Left renal pelvis (tissue), 4 donors: ENCODE results near the gene OGDHL. TPM values are rescaled to one million over a fixed set of nuclear protein-coding genes. Genes with fewer than 3 reads are reported as not detected.
"Not testable (repeated sequence)": the region's sequence is repeated elsewhere in the genome, so short reads cannot be mapped to it uniquely, and the experiment has no call there.

Experiments used
- DNase-seq, 4 donors: peaks; one replicate each; pipeline ENCODE4 v3.0.0-alpha.2; 2013; ENCODE audit warnings: low read depth in 4 of 4, low spot score in 3 of 4
- polyA plus RNA-seq, 4 donors: library from polyadenylated mRNA; unstranded; fragments of 120-200 nt; gene quantifications; one replicate each; pipeline ENCODE4 v1.2.1, GENCODE V29; 2013; ENCODE audit not compliant: insufficient read length in 4 of 4

Gene OGDHL
- polyA plus RNA-seq, 4 donors: 1.2 to 48.3 (median 31.0) TPM

DNA sequence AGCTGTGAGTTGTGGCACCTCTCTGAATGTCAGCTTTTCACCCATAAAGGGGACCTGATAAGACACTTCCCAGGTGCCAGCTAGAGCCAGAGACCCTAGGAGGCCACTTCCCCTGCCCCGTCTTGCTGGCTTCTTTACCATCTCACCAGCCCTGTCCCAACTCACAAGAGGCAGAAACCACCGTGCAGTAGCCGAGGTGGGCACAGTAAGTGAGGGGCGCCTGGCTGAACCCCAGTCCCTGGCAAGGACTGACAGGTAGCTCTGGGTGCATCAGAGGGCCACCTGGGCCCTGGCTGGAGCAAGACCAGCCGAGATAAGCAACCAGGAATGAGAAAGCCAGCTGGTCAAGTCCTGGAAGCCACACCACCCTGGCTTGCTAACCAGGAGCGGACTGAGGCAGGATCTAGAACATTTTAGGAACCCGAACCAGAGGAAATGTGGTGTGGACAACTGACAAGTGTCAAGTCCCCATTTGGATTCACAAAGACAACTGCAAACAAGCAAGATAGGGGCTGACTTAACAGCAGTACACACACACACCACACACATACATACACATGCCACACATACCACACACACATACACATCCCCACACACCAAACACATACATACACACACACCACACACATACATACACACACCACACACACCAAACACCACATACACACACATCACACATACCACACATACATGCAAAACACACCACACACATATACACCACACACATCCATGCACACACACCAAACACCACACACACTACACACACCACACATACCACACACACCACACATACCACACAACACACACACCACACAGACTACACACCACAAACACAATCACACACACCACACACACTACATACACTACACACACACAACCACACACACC, 20.8 kb downstream of the OGDHL start:
- DNase-seq: no peak

DNA sequence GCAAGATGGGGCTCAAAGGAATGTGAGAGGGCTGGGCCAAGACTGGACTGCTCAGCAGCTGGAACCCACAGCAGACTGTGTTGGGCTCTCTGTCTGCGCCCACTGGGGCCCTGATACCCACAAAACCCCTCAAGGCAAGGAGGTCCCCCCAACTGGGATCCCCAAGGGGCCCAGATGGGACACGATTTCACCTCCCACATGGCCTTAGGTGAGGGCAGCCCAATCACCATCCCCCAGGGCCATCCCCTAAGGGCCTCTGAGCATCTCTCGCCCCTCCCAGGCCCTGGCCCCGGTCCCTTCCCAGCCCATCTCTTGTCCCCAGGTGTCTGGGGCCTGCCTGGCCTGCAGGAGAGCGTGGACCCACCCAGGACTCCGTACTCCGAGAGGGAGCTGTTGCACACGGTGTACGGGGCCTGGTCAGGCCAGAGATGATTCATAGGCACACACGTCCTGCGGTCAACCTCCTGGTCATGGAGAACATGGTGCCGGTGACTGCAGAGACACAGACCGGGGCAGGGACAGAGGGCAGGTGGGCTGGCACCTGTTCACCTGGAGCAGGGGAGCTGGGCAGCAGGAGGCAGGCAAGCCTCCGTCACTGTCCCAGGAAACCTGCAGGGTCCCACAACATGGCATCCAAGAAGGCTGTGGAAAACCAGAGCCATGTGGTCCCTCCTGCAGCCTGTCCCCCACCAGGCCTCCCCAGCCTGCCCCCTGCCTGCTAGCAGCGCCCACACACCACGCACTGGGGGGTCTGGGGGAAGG, 21.6 kb downstream of the OGDHL start:
- DNase-seq: no peak

DNA sequence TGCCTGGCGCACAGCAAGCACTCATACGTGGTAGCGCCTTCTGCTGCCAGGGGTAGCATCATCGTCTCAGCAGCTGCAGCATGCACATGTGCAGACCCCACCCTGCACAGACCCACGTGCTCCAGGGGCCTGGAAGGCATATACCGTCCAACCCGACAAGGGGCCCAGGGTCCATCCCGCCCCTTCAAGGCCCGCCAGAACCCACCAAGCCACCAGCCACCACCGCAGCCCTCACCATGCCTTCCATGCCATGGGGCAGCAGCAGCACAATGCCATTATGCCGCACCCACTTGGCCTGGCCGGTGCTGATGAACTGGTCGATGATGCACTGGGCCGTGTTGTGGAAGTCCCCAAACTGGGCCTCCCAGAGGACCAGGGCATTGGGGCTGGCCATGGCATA, 22.7 kb downstream of the OGDHL start:
- no peak for DNase-seq

DNA sequence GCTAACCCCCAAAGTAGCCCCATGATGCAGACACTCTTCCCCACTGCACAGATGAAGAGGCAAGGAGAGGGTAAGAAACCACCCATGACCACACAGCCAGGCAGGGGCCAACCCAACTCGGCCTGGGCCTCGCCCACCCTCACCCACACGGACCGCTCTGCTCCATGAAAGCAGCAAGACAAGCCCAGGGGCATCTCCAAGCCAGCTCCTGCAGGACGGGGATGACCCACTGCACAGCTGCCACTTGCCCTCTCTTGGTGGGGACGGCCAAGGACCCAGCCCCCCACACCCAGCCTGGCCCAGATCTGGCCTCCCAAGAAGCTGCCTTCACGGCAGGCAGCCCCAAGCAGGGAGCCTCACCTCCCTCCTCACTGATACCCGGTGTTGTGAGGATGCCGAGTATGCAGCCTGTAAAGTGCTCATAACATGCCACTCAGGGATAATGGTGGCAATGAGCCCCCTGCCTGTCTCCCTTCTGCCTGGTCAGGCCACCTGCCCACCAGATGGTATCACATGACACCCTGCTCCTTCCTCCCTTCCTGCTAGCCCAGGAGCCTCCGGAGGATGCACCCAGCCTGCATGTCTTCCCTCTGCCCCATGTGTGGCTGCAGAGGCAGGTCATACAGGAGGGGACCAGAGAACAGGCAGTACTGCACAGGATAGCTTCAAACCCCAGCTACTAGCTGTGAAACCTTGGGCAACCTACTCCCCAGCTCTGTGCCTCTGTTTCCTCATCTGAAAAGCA, 23.3 kb downstream of the OGDHL start:
- DNase-seq: no peak

DNA sequence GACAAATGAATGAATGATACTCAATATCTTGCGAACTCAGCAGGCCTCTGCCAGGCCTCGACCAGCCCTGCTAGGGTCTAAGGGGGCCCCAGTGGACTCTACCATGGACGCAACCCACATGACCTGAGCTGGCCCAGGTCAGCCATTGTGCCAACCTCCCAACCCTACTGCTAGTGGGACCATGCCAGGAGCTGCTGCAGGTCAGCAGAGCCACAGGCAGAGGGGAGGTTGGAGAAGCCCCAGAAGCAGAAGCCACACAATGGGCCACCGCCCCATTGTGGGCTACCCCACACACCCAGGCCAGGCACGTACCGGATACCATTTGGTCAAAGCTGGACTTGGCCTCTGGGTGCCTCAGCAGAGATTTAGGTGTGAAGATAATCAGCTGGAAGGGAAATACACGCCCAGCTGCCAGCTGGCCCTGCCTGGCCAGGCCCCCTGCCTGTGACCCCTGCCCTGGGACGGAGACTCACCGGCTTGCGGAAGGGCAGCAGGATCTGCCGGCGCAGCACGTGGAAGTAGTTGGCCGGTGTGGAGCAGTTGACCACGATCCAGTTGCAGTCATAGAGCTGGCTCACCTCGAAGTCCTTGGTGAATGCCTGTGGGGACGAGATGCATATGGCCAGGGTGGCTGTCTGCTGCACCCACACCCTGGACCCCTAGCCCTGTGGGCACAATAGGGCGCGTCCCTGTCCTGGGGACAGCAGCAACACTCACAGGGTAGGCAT, 24.5 kb downstream of the OGDHL start:
- DNase-seq: no peak

DNA sequence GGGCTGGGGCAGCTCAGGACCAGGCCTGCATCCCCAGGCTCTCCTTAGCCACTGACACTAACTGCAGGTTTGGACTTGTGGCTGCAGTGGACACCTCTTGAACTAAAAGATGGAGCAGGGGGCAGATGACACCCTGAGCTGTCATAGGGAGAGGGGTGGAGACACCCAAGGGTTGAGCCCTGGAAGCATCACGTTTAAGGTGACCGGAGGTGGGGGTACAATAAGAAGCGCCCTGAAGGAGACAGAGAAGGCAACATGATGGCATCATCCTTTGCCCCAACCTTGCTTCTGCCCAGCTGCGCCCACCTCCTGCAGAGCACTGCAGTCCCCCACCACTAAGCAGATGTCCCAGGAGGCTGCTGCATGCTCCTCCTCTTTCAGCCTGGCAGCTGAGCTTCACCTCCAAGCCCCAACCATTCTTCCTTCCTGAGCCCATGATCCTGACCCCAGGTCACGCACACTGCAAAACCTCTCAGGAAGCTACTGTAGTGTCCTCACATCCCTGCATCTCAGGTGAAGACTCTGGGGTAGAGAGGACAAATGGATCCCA, 25.5 kb downstream of the OGDHL start:
- DNase-seq: no peak

DNA sequence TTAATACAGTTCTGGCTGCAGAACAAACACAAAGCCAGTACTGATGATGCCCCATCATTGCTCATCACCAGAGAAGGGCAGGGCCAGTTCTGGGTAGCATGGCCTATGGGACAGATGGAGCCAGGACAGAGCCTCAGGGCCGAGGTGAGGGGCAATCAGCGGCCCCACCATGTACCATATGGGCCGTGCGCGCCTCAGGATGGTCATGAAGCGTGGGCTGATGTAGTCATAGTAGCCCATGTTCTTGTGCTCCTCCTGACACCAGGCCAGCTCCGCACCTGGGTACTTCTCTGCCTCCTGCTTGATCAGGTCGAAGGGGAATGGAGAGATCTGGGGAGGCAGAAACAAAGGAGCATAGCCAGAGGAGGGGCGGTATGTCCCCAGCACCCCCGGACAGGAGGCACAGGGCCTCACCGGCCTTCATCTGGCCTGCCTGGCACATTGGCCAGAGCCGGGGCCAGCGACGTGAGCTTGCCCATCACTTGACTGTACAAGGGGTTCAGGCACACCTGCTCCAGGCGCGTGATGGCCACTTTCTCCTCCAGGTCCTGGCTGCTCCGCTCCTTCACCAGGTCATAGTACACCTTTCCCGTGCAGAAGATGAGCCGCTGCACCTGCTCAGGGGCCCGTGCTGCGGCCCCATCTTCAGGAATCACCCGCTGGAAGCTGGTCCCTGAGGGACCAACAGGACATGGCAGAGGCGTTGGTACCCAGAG, 26.1 kb downstream of the OGDHL start:
- no peak for DNase-seq

DNA sequence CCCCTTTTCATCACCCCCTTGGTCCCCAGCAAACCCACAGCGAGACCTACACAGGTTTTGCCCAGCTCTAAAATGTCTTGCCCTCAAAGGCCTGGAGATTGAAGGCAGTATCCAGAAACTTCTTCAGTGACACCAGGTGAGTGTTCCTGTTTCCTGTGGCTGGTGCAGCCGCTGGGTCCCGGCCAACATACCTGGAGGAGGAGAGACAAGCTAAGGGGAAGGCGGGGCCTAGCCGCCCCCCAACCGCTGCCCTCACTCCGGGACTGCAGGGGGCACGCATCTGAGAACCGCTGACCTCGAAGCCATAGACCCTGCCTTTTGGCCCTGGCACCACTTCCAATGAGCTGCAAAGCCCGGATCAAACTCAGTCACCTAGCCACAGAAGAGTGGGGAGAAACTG, 27.0 kb downstream of the OGDHL start:
- no peak for DNase-seq

DNA sequence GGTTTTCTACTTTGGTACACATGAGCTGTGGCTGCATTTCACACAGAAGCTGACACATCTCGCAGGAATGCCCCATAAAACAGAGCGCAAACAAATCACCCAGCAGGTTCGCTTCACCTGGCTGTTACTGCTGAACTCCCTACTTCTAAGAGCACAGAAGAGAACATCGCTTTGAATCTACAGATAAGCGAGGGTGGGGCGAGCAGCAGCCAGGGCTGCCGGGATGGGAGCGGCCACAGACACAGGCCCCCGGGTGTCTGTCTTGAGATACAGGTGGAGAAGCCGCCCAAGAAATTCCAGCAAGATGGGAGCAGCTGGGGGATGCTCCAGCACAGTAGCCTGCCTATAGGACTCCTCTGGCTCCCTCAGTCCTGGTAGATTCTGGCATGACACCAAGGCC, 27.4 kb downstream of the OGDHL start:
- DNase-seq: no peak

DNA sequence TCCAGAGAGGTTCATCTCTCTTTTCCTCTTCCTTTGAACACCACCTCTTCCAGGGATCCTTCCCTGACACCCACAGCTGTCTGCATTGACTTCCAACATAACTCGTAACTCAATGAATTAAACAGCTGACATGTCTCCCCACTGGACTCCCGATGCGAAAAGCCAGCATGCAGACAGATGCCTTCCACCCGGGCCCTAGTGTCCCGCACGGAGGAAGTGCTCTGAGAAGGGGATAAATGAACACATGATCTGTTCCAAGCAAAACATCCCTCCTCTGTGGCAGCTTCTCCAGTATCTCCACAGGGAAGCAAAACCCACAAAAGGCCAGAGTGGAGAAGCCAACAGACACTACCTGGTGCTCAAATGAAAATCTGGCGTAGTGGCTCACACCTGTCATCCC, 28.3 kb downstream of the OGDHL start:
- no peak for DNase-seq

DNA sequence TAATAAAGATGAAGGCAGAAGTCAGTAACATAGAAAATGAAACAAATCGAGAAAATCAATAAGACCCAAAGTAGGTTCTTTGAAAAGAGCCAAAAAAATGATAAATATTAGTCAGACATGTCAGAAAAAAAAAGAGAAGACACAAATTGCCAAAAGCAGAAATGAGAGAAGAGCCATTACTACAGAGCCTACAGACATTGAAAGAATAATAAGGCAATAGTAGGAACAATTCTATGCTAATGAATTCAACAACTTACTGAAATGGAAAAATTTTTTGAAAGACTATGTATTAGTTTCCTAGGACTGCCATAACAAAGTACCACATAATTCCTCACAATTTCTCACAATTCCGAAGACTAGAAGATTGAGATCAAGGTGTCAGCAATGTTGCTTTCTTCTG, 35.5 kb downstream of the OGDHL start:
- DNase-seq: no peak

DNA sequence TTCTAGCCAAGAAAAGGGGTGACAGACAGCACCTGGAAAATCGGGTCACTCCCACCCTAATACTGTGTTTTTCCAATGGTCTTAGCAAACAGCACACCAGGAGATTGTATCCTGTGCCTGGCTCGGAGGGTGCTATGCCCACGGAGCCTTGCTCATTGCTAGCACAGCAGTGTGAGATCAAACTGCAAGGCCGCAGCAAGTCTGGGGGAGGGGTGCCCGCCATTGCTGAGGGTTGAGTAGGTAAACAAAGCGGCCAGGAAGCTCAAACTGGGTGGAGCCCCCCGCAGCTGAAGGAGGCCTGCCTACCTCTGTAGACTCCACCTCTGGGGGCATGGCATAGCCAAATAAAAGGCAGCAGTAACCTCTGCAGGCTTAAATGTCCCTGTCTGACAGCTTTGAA, 47.0 kb downstream of the OGDHL start:
- not testable (repeated sequence) for DNase-seq

DNA sequence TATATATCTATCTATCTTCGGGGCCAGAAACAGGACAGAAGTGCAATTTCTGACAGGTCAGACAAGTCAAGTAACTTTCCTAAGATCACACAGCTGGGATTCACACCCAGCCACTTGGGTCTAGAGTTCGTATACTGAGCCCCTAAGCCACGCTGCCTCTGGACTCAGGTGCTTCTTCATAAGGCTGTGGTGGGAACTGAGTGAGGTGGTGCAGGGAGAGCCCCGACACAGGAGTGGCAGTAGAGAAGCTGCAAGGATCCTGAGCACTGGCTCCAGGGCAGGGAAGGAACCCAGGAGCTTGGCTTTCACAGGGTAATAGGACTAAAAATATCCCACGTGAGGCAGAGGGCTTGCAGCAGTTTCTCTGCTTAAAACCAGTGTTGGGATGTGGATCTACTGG, 48.9 kb downstream of the OGDHL start:
- DNase-seq: no peak

DNA sequence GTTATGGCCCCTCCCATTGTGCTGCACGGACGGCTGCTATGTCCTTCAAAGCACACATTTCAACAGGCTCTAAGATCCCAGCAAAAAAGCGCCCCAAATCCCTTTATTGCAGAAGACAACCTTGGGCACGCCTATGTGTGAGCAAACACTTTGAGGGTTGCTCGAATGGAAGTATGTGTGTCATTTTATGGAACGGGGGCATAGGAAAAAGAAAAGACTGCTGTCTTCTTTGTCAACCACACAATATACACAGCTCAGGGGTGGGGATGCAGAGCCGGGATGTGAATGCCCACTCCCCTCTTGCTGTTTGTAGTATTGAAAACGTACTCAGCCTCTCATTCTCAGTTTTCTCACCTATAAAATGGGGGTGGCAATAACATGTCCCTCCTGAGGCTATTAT, 50.6 kb downstream of the OGDHL start:
- no peak for DNase-seq

DNA sequence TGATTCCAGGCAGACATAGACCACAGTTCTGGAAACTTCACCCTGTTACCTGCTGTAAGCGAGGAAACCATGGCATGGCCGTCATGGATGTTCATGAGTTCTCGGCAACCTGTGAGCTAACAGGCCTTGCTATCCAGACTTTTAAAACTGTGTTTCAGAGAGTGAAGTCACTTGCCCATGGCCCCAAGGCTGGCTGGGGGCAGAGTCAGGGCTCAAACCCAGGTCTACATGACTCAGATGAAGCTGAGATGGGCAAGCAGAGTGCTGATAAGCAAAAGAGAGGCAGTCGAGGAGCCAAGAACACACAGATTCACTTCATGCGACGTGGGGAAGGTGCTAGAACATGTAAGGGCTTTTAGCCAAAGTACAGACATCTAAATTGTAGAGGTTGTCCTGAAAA, 51.2 kb downstream of the OGDHL start:
- DNase-seq: no peak

DNA sequence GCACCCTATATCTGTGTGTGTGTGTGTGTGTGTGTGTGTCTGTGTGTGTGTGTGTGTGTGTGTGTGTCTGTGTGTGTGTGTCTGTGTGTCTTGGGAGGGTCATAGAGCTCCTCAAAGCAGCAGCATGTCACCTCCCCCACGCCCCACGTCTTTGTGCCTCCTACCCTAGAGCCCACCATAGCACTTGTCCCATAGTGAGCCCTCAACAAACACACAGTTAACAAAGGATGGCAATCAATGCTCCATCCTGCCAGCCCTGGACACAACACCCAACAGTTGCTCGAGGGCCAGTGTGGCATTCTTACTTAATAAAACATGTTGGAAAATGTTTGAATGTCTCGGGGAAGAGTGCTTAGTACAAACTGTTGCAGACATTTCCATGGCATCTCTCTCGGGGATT, 52.2 kb downstream of the OGDHL start:
- no peak for DNase-seq

DNA sequence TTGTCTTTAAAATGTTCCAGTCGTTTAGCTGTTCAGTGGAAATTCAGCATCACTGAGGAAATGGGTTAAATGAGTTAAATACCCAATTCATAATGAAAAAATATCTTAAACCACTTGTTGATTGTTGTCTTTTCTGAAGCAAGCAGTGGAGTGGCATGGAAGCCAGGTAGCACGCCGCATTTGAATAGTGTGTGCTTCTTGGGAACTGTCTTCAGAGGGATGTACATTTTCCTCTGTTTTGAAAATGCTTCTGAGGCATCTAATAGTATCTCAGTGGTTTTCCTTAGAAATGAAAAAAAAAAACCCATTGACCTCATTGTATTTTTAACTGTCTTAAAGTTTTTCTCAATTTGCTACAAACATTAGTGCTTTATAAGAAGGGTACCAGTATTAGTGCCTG, 54.5 kb downstream of the OGDHL start:
- no peak for DNase-seq

DNA sequence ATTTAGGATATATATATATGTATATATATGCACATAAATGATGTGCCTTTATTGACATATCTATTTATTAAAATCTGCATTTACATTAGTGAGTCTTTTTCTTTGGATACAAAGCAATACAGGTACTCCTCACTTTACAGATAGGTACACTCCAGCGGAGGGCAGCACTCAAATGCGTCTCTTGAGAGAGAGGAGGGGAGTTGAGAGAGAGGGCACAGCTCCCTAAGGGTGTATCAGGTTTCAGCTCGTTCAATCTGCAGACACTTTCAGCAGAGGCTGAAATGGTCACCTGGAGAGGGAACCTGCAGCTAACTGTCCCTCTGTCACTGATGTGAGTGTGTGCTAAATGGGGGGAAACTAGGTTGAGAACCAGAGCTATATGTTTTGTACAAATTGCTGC, 61.1 kb downstream of the OGDHL start:
- DNase-seq: no peak

DNA sequence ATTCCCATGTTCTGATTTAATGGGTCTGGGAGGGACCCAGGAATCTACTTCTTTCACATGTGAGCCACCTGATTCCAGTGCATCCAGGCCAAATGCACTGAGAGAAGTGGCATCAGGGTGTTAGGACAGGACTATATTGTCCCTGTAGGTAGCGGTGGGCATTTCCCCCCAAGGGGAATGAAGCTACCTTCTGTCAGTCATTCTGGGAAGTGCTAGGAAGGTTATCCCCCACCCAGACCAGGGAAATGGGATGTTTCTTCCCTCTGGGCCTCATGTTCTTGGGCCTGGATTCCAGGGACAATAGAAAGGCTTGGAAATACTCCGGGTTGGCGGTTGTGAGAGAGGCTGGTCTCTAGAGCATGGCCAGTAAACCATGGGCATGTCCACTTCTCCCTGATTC, 61.9 kb downstream of the OGDHL start:
- no peak for DNase-seq

DNA sequence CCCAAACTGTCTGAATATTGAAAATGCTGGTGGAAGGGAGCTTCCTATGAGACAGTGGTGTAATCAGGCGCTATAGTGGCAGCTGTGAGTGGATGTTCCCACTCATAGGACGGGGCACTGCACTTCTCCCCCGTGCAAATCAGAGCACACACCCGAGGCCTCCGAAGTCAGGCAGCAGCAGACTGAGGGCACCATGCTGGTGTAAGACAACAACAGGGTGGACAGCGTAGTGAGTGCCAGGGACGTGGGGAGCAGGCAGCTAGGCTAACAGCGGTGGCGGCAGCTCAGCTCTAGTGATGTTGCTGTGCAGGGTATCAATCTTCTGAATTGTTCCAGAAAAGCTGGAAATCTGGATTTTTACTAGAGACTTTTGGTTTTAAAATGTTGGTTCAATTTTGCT, 63.4 kb downstream of the OGDHL start:
- DNase-seq: no peak
